Gastroesophageal sphincter (tissue), 4 donors: Measurements from ENCODE around the gene GTF2IRD1. TPM values are rescaled to one million over a fixed set of nuclear protein-coding genes. Genes with fewer than 3 reads are reported as not detected.

Source experiments
- ATAC-seq: fragments of 150-250 bp; one replicate; pipeline ENCODE4 v1.9.1; 2016; ENCODE audit warnings: mild to moderate bottlenecking, moderate library complexity
- H3K27ac ChIP-seq, 4 donors: fragments of 200-600 bp; sonication (generic) in 3 of 4; 1 replicate in 3 of 4; 2 replicates in 1 of 4; pipeline ENCODE4 v1.5.1; 2016 to 2019
- H3K27me3 ChIP-seq: fragments of 200-600 bp; sonication (generic); one replicate; pipeline ENCODE4 v1.5.1; 2019
- H3K36me3 ChIP-seq, 2 donors: fragments of 200-600 bp; sonication (generic); one replicate each; pipeline ENCODE4 v1.5.1; 2019; ENCODE audit warnings: control low read depth in 1 of 2
- H3K4me1 ChIP-seq, 3 donors: fragments of 200-600 bp; sonication (generic); 1 replicate in 2 of 3; 2 replicates in 1 of 3; pipeline ENCODE4 v1.5.1; 2016 to 2019; ENCODE audit warnings: control low read depth in 2 of 3
- H3K4me3 ChIP-seq, 2 donors: fragments of 200-600 bp; sonication (generic); one replicate each; pipeline ENCODE4 v1.5.1; 2019; ENCODE audit warnings: mild to moderate bottlenecking in 1 of 2, moderate library complexity in 1 of 2
- H3K9me3 ChIP-seq, 3 donors: fragments of 200-600 bp; sonication (generic); one replicate each; pipeline ENCODE4 v1.5.1; 2017 to 2019; ENCODE audit warnings: control low read depth in 2 of 3
- EP300 ChIP-seq: sonication (generic); formaldehyde crosslinking; IDR thresholded peaks from one replicate; pipeline ENCODE4 v1.6.1; 2017; ENCODE audit warnings: antibody characterized with exemption, mild to moderate bottlenecking
- POLR2A ChIP-seq, 2 donors: fragments of 450-650 bp; IDR thresholded peaks; one replicate each; pipeline ENCODE4 v1.6.1; 2017; ENCODE audit warnings: antibody characterized with exemption in 2 of 2, mild to moderate bottlenecking in 2 of 2, moderate library complexity in 1 of 2
- POLR2AphosphoS5 ChIP-seq: sonication (generic); formaldehyde crosslinking; IDR thresholded peaks from one replicate; pipeline ENCODE4 v1.6.1; 2017; ENCODE audit warnings: antibody characterized with exemption
- WGBS, 2 donors: methylation state at CpG; one replicate each; pipeline ENCODE4 v1.1.5; 2018; ENCODE audit warnings: low coverage in 1 of 2; 5-methylcytosine and 5-hydroxymethylcytosine counted together
- total RNA-seq, 4 donors: library from RNA; depleted of rRNA; stranded (reverse); fragments of >200 nt; gene quantifications; one replicate each; pipeline ENCODE4 v1.1.0, GENCODE V29; 2016
- TF ChIP-seq, protein P1 (sequence below), 4 experiments: fragments of 200-600 bp in 2 of 4; fragments of 450-650 bp in 2 of 4; sonication (generic) in 1 of 4; IDR thresholded peaks; one replicate each; pipeline ENCODE4 v1.5.1; 2017 to 2019; ENCODE audit warnings: antibody characterized with exemption in 4 of 4, mild to moderate bottlenecking in 2 of 4, moderate library complexity in 2 of 4

Gene GTF2IRD1
- total RNA-seq, 4 donors from 2014 or later, result 21.5 to 49.0 (median 28.2) TPM

DNA sequence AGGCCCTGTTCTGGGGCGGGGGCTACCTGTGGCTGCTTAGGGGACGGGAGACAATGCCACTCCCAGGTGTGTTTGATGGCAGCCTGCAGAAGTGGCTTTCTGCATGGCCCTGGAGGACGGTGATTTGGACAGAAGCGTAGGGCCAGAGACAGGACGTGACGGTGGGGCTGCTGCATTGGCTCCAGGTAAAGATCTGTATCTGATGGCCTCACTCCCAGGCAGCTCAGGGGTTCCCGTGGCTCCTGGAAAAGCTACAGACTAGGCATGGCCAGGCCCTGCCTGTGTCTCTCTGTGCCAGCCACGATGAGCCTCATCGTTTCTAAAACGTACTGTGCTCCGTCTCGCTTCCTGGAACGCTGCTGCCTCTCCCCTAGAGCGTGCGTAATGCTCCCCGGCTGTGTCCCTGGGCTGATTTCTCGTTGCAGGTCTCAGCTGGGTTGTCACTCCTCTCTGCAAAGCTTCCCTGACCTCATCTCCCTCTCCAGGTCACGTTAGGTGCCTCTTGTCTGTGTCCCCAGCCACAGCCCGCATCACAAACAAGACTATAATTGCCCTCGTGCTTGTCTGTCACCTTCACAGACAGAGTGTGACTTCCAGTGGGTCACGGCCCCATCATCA lies 12.6 kb downstream of the GTF2IRD1 start:
- H3K27me3 ChIP-seq, result no peaks in the 10 kb centered on the region
- no peaks in the 10 kb centered on the region for H3K9me3 ChIP-seq
- peaks cover 0 to 3% of the 10 kb centered on the region in 2 donors for H3K36me3 ChIP-seq
- WGBS, 2 donors, result 50 to 66% methylated on average over 4 to 11 of the region's 21 CpGs
- TF ChIP-seq POLR2A (IDR thresholded peaks at IDR 0.05) (no peak), POLR2AphosphoS5 (peak; percentile 91), EP300 (peak; percentile 62)
- peak overlapping the region; percentile 39 to 86 (median 76) for H3K27ac ChIP-seq
- no peak overlapping the region for H3K4me3 ChIP-seq
- H3K4me1 ChIP-seq, result peaks cover 0 to 35% (median 0%) of the 10 kb centered on the region in 3 donors
- peak; percentile 77 for ATAC-seq

DNA sequence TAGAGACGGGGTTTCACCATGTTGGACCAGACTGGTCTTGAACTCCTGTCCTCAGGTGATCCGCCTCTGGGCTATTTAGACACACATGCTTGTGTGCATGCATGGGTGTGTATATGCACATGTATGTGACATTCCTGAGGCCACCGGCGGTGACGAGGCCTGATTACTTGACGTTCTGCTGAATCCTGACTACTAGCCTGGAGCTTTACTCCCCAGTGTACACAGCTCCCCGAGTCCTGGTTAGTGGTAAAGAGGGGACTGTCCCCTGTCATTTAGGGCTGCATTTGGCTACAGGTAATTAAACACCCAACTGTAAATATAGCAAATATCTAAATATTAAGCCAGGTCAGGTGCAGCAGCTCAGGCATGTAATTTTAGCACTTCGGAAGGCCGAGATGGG lies 14.2 kb downstream of the GTF2IRD1 start:
- Histone ChIP-seq H3K36me3 (peaks cover 0 to 3% of the 10 kb centered on the region in 2 donors), H3K4me3 (no peak overlapping the region), H3K4me1 (peaks cover 0 to 39% (median 0%) of the 10 kb centered on the region in 3 donors), H3K9me3 (no peaks in the 10 kb centered on the region), H3K27me3 (no peaks in the 10 kb centered on the region), H3K27ac (peak overlapping the region in 3 of 4 donors; percentile 52 to 86 (median 74))
- 74% methylated on average over 6 of the region's 9 CpGs; no CpG with 5 or more reads in 1 of the 2 donors for WGBS, 2 donors
- ATAC-seq, result no peak
- TF ChIP-seq, protein P1, sequence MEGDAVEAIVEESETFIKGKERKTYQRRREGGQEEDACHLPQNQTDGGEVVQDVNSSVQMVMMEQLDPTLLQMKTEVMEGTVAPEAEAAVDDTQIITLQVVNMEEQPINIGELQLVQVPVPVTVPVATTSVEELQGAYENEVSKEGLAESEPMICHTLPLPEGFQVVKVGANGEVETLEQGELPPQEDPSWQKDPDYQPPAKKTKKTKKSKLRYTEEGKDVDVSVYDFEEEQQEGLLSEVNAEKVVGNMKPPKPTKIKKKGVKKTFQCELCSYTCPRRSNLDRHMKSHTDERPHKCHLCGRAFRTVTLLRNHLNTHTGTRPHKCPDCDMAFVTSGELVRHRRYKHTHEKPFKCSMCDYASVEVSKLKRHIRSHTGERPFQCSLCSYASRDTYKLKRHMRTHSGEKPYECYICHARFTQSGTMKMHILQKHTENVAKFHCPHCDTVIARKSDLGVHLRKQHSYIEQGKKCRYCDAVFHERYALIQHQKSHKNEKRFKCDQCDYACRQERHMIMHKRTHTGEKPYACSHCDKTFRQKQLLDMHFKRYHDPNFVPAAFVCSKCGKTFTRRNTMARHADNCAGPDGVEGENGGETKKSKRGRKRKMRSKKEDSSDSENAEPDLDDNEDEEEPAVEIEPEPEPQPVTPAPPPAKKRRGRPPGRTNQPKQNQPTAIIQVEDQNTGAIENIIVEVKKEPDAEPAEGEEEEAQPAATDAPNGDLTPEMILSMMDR (IDR thresholded peaks at IDR 0.05), result no peak
- no peak for TF ChIP-seq POLR2AphosphoS5
- no peak for TF ChIP-seq POLR2A (IDR thresholded peaks at IDR 0.05)
- TF ChIP-seq EP300, result no peak

DNA sequence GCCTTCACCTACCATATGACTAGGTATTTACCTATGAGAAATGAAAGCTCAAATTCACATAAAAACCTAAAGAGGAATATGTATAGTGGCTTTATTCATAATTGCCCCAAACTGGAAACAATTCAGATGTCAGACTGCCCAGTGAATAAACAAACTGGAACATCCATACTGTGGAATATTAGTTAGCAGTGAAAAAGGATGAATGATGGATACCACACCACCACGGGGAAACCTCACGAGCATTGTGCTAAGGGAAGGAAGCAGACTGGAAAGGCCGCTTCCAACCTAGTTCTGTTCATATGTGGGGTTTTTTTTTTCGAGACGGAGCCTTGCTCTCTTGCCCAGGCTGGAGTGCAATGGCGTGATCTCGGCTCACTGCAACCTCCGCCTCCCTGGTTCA lies 16.8 kb downstream of the GTF2IRD1 start:
- Histone ChIP-seq H3K4me1 (peaks cover 0 to 43% (median 0%) of the 10 kb centered on the region in 3 donors), H3K36me3 (no peaks in the 10 kb centered on the region), H3K27me3 (no peaks in the 10 kb centered on the region), H3K4me3 (no peak overlapping the region), H3K9me3 (no peaks in the 10 kb centered on the region), H3K27ac (no peak overlapping the region)
- ATAC-seq, result no peak
- WGBS, 2 donors, result 90 to 97% methylated on average over 5 to 8 of the region's 8 CpGs
- TF ChIP-seq, protein P1 (IDR thresholded peaks at IDR 0.05), result no peak
- TF ChIP-seq POLR2AphosphoS5 (no peak), EP300 (no peak), POLR2A (IDR thresholded peaks at IDR 0.05) (no peak)

DNA sequence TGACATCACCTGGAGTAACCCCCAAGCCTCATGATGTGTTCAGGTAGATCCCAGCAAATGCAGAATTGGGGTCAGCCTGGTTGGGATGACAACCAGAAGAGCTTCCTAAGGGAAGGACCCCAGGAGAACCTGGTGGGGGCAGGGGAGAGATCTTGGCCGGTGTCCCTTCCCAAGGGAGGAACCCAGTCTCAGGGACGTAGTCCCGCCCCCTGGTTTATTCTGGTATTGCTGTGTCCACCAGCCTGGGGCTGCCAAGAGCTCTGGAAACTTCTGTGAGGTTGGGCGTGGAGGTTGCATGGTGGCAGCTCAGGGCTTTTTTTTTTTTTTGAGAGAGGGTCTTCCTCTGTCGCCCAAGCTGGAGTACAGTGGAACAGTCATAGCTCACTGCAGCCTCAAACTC lies 19.4 kb downstream of the GTF2IRD1 start:
- no peak for ATAC-seq
- H3K9me3 ChIP-seq, result no peaks in the 10 kb centered on the region
- peak overlapping the region in 3 of 4 donors; percentile 5 to 62 (median 14) for H3K27ac ChIP-seq
- H3K27me3 ChIP-seq, result no peaks in the 10 kb centered on the region
- no peaks in the 10 kb centered on the region for H3K36me3 ChIP-seq
- H3K4me3 ChIP-seq, result no peak overlapping the region
- peaks cover 3 to 46% (median 9%) of the 10 kb centered on the region in 3 donors for H3K4me1 ChIP-seq
- WGBS, 2 donors, result 58 to 87% methylated on average over 2 to 3 of the region's 5 CpGs
- TF ChIP-seq POLR2A (IDR thresholded peaks at IDR 0.05) (no peak), POLR2AphosphoS5 (no peak), EP300 (no peak)
- TF ChIP-seq, protein P1 (IDR thresholded peaks at IDR 0.05), result no peak

DNA sequence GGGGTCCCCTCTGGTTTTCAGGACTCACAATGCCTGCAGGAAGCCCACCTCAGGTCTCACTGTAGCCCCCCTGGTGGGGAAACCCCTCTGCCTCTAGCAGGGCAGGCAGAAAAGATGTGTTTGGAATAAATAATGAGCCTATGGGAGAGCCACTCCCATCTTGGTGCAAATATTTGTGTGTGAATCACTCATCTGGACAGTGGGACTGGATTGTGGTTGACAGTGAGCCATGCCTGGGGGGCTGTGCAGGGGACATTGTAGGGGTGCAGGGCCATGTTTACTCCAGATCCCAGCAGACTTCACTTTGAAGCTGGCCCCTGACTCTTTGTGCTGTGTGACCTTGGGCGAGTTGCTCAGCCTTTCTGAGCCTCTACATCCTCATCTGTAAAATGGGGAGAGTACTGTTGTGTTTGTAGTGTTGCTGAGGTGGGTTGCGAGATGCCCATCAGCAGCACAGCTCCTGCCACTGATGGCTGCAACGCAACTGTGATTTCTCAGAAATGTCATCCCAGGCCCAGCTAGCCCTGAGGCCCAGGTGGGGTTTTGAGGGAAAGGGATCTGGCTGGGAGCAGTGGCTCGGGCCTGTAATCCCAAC lies 20.7 kb downstream of the GTF2IRD1 start:
- peaks cover 8 to 58% (median 21%) of the 10 kb centered on the region in 3 donors for H3K4me1 ChIP-seq
- no peak for TF ChIP-seq POLR2A (IDR thresholded peaks at IDR 0.05)
- TF ChIP-seq, protein P1 (IDR thresholded peaks at IDR 0.05), result no peak
- TF ChIP-seq EP300, result no peak
- TF ChIP-seq POLR2AphosphoS5, result no peak
- H3K4me3 ChIP-seq, result no peak overlapping the region
- no peaks in the 10 kb centered on the region for H3K36me3 ChIP-seq
- H3K27ac ChIP-seq, result peak overlapping the region in 1 of 4 donors; percentile 98
- ATAC-seq, result no peak
- H3K27me3 ChIP-seq, result no peaks in the 10 kb centered on the region
- no peaks in the 10 kb centered on the region for H3K9me3 ChIP-seq
- WGBS, 2 donors, result 86% methylated on average over 4 of the region's 4 CpGs; no CpG with 5 or more reads in 1 of the 2 donors
